H1 (cell line): ENCODE measurements around the gene ARSK. TPM values are rescaled to one million over a fixed set of nuclear protein-coding genes. Genes with fewer than 3 reads are reported as not detected.

Source experiments
- CEBPB ChIP-seq: IDR thresholded peaks from 2 replicates; pipeline ENCODE4 v1.6.1; 2012; ENCODE audit warnings: low read depth, low read length
- NANOG ChIP-seq: IDR thresholded peaks from 2 replicates; pipeline ENCODE4 v1.6.1; 2011; ENCODE audit warnings: low read length, low read depth, mild to moderate bottlenecking, inconsistent platforms; ENCODE audit not compliant: insufficient read depth, poor library complexity, severe bottlenecking
- POLR2A ChIP-seq, 2 experiments: IDR thresholded peaks; 1 replicate in 1 of 2; 2 replicates in 1 of 2; pipeline ENCODE4 v1.6.1; 2011; ENCODE audit warnings: low read depth in 2 of 2, low read length in 2 of 2, mild to moderate bottlenecking in 2 of 2; ENCODE audit errors: control extremely low read depth in 1 of 2
- RNF2 ChIP-seq: fragments of 200-900, 300-1000 bp; sonication (generic); IDR thresholded peaks from 2 replicates; pipeline ENCODE4 v1.7.1; 2016; ENCODE audit warnings: borderline replicate concordance, low read depth, mild to moderate bottlenecking, antibody characterized with exemption, low read length; ENCODE audit not compliant: poor library complexity, severe bottlenecking; ENCODE audit errors: missing control alignments
- SP2 ChIP-seq: IDR thresholded peaks from 2 replicates; pipeline ENCODE4 v1.6.1; 2012; ENCODE audit warnings: mild to moderate bottlenecking, low read length, inconsistent platforms
- polyA plus RNA-seq, 7 experiments: library from polyadenylated mRNA; depleted of rRNA in 3 of 7; stranded (reverse) in 5 of 7; unstranded in 2 of 7; fragments of >200 nt in 5 of 7; fragments of 200-250 nt in 2 of 7; gene quantifications; 1 replicate in 5 of 7; 2 replicates in 1 of 7; 4 replicates in 1 of 7; pipeline versions ENCODE4 v1.2.1 to v1.2.3, GENCODE V29; 2011 to 2013; ENCODE audit warnings: missing spikeins in 2 of 7, mixed read lengths in 2 of 7
- total RNA-seq: library from RNA; stranded (reverse); fragmentation: NEBNext Ultra II Directional; extraction: Animal tissue kit (Norgen Biotek cat#: 25700); gene quantifications from 2 replicates; pipeline ENCODE4 v1.2.1, GENCODE V29; 2021
- TF ChIP-seq, protein P1 (sequence below): IDR thresholded peaks from 2 replicates; pipeline ENCODE4 v1.6.1; 2011; ENCODE audit warnings: low read length, improper control_type of control experiment
- TF ChIP-seq, protein P2 (sequence below): IDR thresholded peaks from 2 replicates; pipeline ENCODE4 v1.6.1; 2012; ENCODE audit warnings: low read length, inconsistent platforms
- TF ChIP-seq, protein P3 (sequence below): IDR thresholded peaks from 2 replicates; pipeline ENCODE4 v1.6.1; 2012; ENCODE audit warnings: inconsistent platforms

ARSK gene
- total and polyA plus RNA-seq, 2 of the 8 experiments (the other 6 are each of a cell fraction or from before 2014, with no cell fraction given): 8.4 to 14.1 TPM

DNA sequence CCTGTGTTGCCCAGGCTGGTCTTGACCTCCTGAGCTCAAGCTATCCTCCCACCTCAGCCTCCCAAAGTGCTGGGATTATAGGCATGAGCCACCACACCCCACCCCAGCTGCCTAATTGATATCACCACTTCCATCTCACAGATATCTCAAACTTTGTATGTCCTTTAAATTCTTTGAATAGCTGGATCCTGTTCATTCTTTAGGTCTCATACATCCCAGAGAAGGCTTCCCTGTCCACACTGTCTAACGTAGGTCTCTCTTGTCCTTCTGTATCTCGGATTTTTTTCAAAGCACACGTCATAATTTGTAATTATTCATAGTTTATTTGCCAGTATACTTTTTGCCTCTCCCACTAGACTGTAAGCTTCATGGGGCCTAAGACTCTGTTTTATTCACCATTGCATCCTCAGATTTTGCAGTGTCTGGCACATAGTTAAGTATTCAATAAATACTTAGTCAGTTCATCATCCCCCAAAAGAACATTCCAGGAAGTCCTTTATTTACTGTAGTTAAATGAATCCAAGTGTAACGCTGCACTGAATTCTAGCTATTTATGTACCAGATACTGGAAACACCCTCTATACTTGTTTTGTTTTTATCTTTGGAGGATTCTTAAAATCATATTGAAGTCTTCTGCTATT, 10.5 kb downstream of the ARSK start (continued):
- TF ChIP-seq RNF2 (no peak), NANOG (no peak), CEBPB (no peak), POLR2A (IDR thresholded peaks at IDR 0.05; ENCODE audit: control extremely low read depth in 1 of 2, low read depth in 2 of 2, low read length in 2 of 2) (no peak), SP2 (no peak)
- TF ChIP-seq, protein P1, sequence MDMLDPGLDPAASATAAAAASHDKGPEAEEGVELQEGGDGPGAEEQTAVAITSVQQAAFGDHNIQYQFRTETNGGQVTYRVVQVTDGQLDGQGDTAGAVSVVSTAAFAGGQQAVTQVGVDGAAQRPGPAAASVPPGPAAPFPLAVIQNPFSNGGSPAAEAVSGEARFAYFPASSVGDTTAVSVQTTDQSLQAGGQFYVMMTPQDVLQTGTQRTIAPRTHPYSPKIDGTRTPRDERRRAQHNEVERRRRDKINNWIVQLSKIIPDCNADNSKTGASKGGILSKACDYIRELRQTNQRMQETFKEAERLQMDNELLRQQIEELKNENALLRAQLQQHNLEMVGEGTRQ: no peak
- TF ChIP-seq, protein P2, sequence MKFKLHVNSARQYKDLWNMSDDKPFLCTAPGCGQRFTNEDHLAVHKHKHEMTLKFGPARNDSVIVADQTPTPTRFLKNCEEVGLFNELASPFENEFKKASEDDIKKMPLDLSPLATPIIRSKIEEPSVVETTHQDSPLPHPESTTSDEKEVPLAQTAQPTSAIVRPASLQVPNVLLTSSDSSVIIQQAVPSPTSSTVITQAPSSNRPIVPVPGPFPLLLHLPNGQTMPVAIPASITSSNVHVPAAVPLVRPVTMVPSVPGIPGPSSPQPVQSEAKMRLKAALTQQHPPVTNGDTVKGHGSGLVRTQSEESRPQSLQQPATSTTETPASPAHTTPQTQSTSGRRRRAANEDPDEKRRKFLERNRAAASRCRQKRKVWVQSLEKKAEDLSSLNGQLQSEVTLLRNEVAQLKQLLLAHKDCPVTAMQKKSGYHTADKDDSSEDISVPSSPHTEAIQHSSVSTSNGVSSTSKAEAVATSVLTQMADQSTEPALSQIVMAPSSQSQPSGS: no peak
- TF ChIP-seq, protein P3, sequence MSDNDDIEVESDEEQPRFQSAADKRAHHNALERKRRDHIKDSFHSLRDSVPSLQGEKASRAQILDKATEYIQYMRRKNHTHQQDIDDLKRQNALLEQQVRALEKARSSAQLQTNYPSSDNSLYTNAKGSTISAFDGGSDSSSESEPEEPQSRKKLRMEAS: no peak
